Hindlimb muscle (tissue), 1 donor: Measurements from ENCODE around the gene SFXN2. TPM values are rescaled to one million over a fixed set of nuclear protein-coding genes. Genes with fewer than 3 reads are reported as not detected.
A peak's percentile ranks its signal among the peaks of the same experiment; 100 is the strongest.
"Not testable (repeated sequence)": the region's sequence is repeated elsewhere in the genome, so short reads cannot be mapped to it uniquely, and the experiment has no call there.

Experiments
- DNase-seq: peaks from one replicate; pipeline ENCODE4 v3.0.0-alpha.2; 2013
- polyA plus RNA-seq: library from polyadenylated mRNA; unstranded; fragments of 120-200 nt; gene quantifications from one replicate; pipeline ENCODE4 v1.2.1, GENCODE V29; 2013; ENCODE audit not compliant: insufficient read length

The SFXN2 gene
- polyA plus RNA-seq, 1 donor, result 7.5 TPM

GRCh38 chr10:102681696-102682095 is 32.7 kb upstream of the SFXN2 start:
- DNase-seq, result no peak

- no peak for DNase-seq
These were observed 32.0 kb upstream of the SFXN2 start for GRCh38 chr10:102682416-102682815.

GRCh38 chr10:102682981-102683380 is 31.5 kb upstream of the SFXN2 start:
- DNase-seq, result no peak

- DNase-seq, result no peak
These were observed 30.7 kb upstream of the SFXN2 start for GRCh38 chr10:102683736-102684135.

- no peak for DNase-seq
These were observed 23.0 kb upstream of the SFXN2 start for GRCh38 chr10:102691285-102692066.

- DNase-seq, result not testable (repeated sequence)
These were observed 19.0 kb upstream of the SFXN2 start for GRCh38 chr10:102695401-102695800.

GRCh38 chr10:102696736-102697135 is 17.7 kb upstream of the SFXN2 start:
- no peak for DNase-seq

- no peak for DNase-seq
These were observed 15.5 kb upstream of the SFXN2 start for GRCh38 chr10:102698894-102699293.

- DNase-seq, result no peak
These were observed 13.2 kb upstream of the SFXN2 start for GRCh38 chr10:102701272-102701671.

- no peak for DNase-seq
These were observed 12.6 kb upstream of the SFXN2 start for GRCh38 chr10:102701796-102702195.

- DNase-seq, result no peak
These were observed 11.7 kb upstream of the SFXN2 start for GRCh38 chr10:102702742-102703141.

GRCh38 chr10:102704915-102705314 is 9.5 kb upstream of the SFXN2 start:
- no peak for DNase-seq

GRCh38 chr10:102705531-102705930 is 8.9 kb upstream of the SFXN2 start:
- no peak for DNase-seq

GRCh38 chr10:102710609-102711008 is 3.8 kb upstream of the SFXN2 start:
- DNase-seq, result no peak

- no peak for DNase-seq
These were observed 2.3 kb upstream of the SFXN2 start for GRCh38 chr10:102712089-102712488.

GRCh38 chr10:102712843-102713538 is 1.4 kb upstream of the SFXN2 start:
- no peak for DNase-seq

- DNase-seq, result no peak
These were observed 960 bp upstream of the SFXN2 start for GRCh38 chr10:102713539-102713813.

GRCh38 chr10:102713814-102714620 is 419 bp upstream of the SFXN2 start, which contains the start of gene ARL3:
ARL3 (minus strand) TSS chr10:102714397; CDS start chr10:102714275, 122 bp downstream.
- DNase-seq, result peak; percentile 99

GRCh38 chr10:102715880-102716279 is 1.4 kb downstream of the SFXN2 start:
- no peak for DNase-seq

- DNase-seq, result not testable (repeated sequence)
These were observed 2.6 kb downstream of the SFXN2 start for GRCh38 chr10:102716900-102717565.

- DNase-seq, result no peak
These were observed 3.8 kb downstream of the SFXN2 start for GRCh38 chr10:102718220-102718619.

- DNase-seq, result no peak
These were observed 5.9 kb downstream of the SFXN2 start for GRCh38 chr10:102720337-102720736.
